CD14-positive monocyte (primary cell): Measurements from ENCODE around the gene IQGAP2. TPM values are rescaled to one million over a fixed set of nuclear protein-coding genes. Genes with fewer than 3 reads are reported as not detected.

Experiments used
- DNase-seq, 3 donors: peaks; one replicate each; pipeline ENCODE4 v3.0.0-alpha.2; 2011 to 2022
- H2AFZ ChIP-seq: 2 replicates; pipeline ENCODE4 v1.6.0; 2012; ENCODE audit warnings: mild to moderate bottlenecking, low read depth, low read length, inconsistent platforms; ENCODE audit not compliant: insufficient read depth, poor library complexity, severe bottlenecking
- H3K27ac ChIP-seq, 2 donors: 1 replicate in 1 of 2; 2 replicates in 1 of 2; pipeline ENCODE4 v1.5.1; 2012 to 2013; ENCODE audit warnings: low read length in 2 of 2, control low read depth in 1 of 2, inconsistent platforms in 1 of 2, low read depth in 1 of 2, mild to moderate bottlenecking in 1 of 2
- H3K27me3 ChIP-seq, 2 donors: one replicate each; pipeline versions ENCODE4 v1.6.0 to v1.6.1; 2011 to 2013; ENCODE audit warnings: low read length in 2 of 2; ENCODE audit not compliant: control insufficient read depth in 2 of 2, insufficient read depth in 2 of 2
- H3K36me3 ChIP-seq, 2 donors: replicated peaks in 1 of 2; 1 replicate in 1 of 2; 2 replicates in 1 of 2; pipeline versions ENCODE4 v1.5.1 to v1.6.1; 2012 to 2013; ENCODE audit warnings: low read length in 2 of 2, control low read depth in 1 of 2, inconsistent platforms in 1 of 2, mild to moderate bottlenecking in 1 of 2; ENCODE audit not compliant: insufficient read depth in 2 of 2, control insufficient read depth in 1 of 2
- H3K4me1 ChIP-seq, 2 donors: 1 replicate in 1 of 2; 2 replicates in 1 of 2; pipeline versions ENCODE4 v1.5.1 to v1.6.1; 2012 to 2013; ENCODE audit warnings: low read length in 2 of 2, control low read depth in 1 of 2, inconsistent platforms in 1 of 2, mild to moderate bottlenecking in 1 of 2, moderate library complexity in 1 of 2; ENCODE audit not compliant: insufficient read depth in 2 of 2, control insufficient read depth in 1 of 2
- H3K4me2 ChIP-seq: replicated peaks from 2 replicates; pipeline ENCODE3; 2012; ENCODE audit warnings: low read length, moderate library complexity, mild to moderate bottlenecking; ENCODE audit not compliant: poor library complexity, severe bottlenecking; ENCODE audit errors: extremely low read depth
- H3K4me3 ChIP-seq, 3 experiments: fragments of 200-600 bp in 1 of 3; sonication (generic) in 1 of 3; replicated peaks in 1 of 3; 1 replicate in 2 of 3; 2 replicates in 1 of 3; pipeline ENCODE4 v1.5.1; 2011 to 2013; ENCODE audit warnings: low read length in 3 of 3, mild to moderate bottlenecking in 3 of 3, control low read depth in 2 of 3, low read depth in 2 of 3, inconsistent platforms in 1 of 3, moderate library complexity in 1 of 3
- H3K79me2 ChIP-seq: 2 replicates; pipeline ENCODE4 v1.6.0; 2012; ENCODE audit warnings: mild to moderate bottlenecking, control low read depth, inconsistent platforms, low read length, moderate library complexity; ENCODE audit not compliant: insufficient read depth
- H3K9ac ChIP-seq: 2 replicates; pipeline ENCODE4 v1.6.0; 2017; ENCODE audit warnings: low read length, mild to moderate bottlenecking; ENCODE audit not compliant: insufficient read depth, poor library complexity, severe bottlenecking
- H3K9me3 ChIP-seq, 2 donors: replicated peaks in 1 of 2; 1 replicate in 1 of 2; 2 replicates in 1 of 2; pipeline versions ENCODE4 v1.5.1 to v1.6.1; 2012 to 2013; ENCODE audit warnings: low read length in 2 of 2, control low read depth in 1 of 2; ENCODE audit not compliant: control insufficient read depth in 1 of 2, insufficient read depth in 1 of 2
- H4K20me1 ChIP-seq: 2 replicates; pipeline ENCODE4 v1.6.0; 2012; ENCODE audit warnings: mild to moderate bottlenecking, low read length, control low read depth, moderate library complexity; ENCODE audit not compliant: insufficient read depth
- H3K27ac Mint-ChIP-seq, 7 donors: one replicate each; pipeline ENCODE4 v1.8.0; 2020; ENCODE audit warnings: mild to moderate bottlenecking in 7 of 7, mixed read lengths in 7 of 7, moderate library complexity in 6 of 7, inconsistent platforms in 2 of 7
- H3K27me3 Mint-ChIP-seq, 3 donors: one replicate each; pipeline ENCODE4 v1.8.0; 2021 to 2022; ENCODE audit warnings: low read depth in 3 of 3, mild to moderate bottlenecking in 3 of 3, mixed read lengths in 3 of 3, moderate library complexity in 3 of 3, inconsistent platforms in 1 of 3
- H3K36me3 Mint-ChIP-seq, 2 donors: one replicate each; pipeline ENCODE4 v1.8.0; 2020; ENCODE audit warnings: mixed read lengths in 2 of 2, inconsistent platforms in 1 of 2, mild to moderate bottlenecking in 1 of 2
- H3K4me1 Mint-ChIP-seq: one replicate; pipeline ENCODE4 v1.8.0; 2020; ENCODE audit warnings: mild to moderate bottlenecking, mixed read lengths
- H3K4me3 Mint-ChIP-seq, 2 donors: one replicate each; pipeline ENCODE4 v1.8.0; 2020; ENCODE audit warnings: mild to moderate bottlenecking in 2 of 2, mixed read lengths in 2 of 2, moderate library complexity in 1 of 2
- H3K9me3 Mint-ChIP-seq, 7 donors: one replicate each; pipeline ENCODE4 v1.8.0; 2020 to 2022; ENCODE audit warnings: mixed read lengths in 7 of 7, mild to moderate bottlenecking in 6 of 7, moderate library complexity in 6 of 7, inconsistent platforms in 2 of 7
- CTCF ChIP-seq: fragments of 200-600 bp; IDR thresholded peaks from one replicate; pipeline ENCODE4 v1.8.0; 2022; ENCODE audit warnings: antibody characterized with exemption, mild to moderate bottlenecking
- WGBS: methylation state at CpG from one replicate; pipeline ENCODE4 v1.1.5; 2013; ENCODE audit warnings: missing lambda C conversion rate; ENCODE audit not compliant: insufficient coverage; 5-methylcytosine and 5-hydroxymethylcytosine counted together
- intact Hi-C, 2 donors: fragments of 100-400 bp; cut with micrococcal nuclease; formaldehyde crosslinking; loops; one replicate each; pipeline versions ENCODE4 v1.15.0 to v1.15.1; 2023
- polyA plus RNA-seq, 3 donors: library from polyadenylated mRNA; depleted of rRNA in 1 of 3; unstranded in 2 of 3; stranded (reverse) in 1 of 3; fragments of 300-500 nt in 2 of 3; fragments of >200 nt in 1 of 3; fragmentation: Illumina TruSeq in 2 of 3; gene quantifications; 1 replicate in 2 of 3; 2 replicates in 1 of 3; pipeline ENCODE4 v1.2.3, GENCODE V29; 2012 to 2021

Gene IQGAP2
- polyA plus RNA-seq, 3 donors = 21.4 to 50.9 (median 35.4) TPM

- 100% methylated on average over 1 of the region's 5 CpGs for WGBS
- Histone ChIP-seq H4K20me1 (no peaks in the 10 kb centered on the region), H2AFZ (no peak overlapping the region), H3K27me3 (no peaks in the 10 kb centered on the region), H3K4me2 (no peak overlapping the region), H3K79me2 (no peaks in the 10 kb centered on the region), H3K36me3 (peaks cover 91 to 100% of the 10 kb centered on the region in 2 donors), H3K9me3 (no peaks in the 10 kb centered on the region), H3K4me1 (no peaks in the 10 kb centered on the region), H3K27ac (no peak overlapping the region), H3K9ac (no peak overlapping the region), H3K4me3 (no peak overlapping the region)
- Mint-ChIP-seq H3K9me3 (no peaks in the 10 kb centered on the region), H3K27me3 (no peaks in the 10 kb centered on the region), H3K36me3 (peaks cover 92 to 95% of the 10 kb centered on the region in 2 donors), H3K4me3 (no peak overlapping the region), H3K4me1 (peaks cover 2% of the 10 kb centered on the region), H3K27ac (no peak overlapping the region)
- intact Hi-C loops = no loop called here
- TF ChIP-seq CTCF = no peak
- DNase-seq = no peak
Measured at GRCh38 chr5:76662521-76662920, 259.4 kb downstream of the IQGAP2 start.

GRCh38 chr5:76663573-76663972 is 260.5 kb downstream of the IQGAP2 start:
- no peak overlapping the region for H3K9ac ChIP-seq
- H4K20me1 ChIP-seq = no peaks in the 10 kb centered on the region
- Mint-ChIP-seq H3K27ac (peak overlapping the region in 1 of 7 donors; percentile 15), H3K27me3 (no peaks in the 10 kb centered on the region), H3K4me3 (no peak overlapping the region), H3K4me1 (peaks cover 2% of the 10 kb centered on the region), H3K9me3 (no peaks in the 10 kb centered on the region), H3K36me3 (peaks cover 90 to 91% of the 10 kb centered on the region in 2 donors)
- H3K4me2 ChIP-seq = no peak overlapping the region
- TF ChIP-seq CTCF = no peak
- no peaks in the 10 kb centered on the region for H3K9me3 ChIP-seq
- no peak overlapping the region for H2AFZ ChIP-seq
- H3K27me3 ChIP-seq = no peaks in the 10 kb centered on the region
- H3K4me3 ChIP-seq = no peak overlapping the region
- H3K4me1 ChIP-seq = no peaks in the 10 kb centered on the region
- H3K79me2 ChIP-seq = no peaks in the 10 kb centered on the region
- WGBS = no CpG with 5 or more reads among the region's 3 CpGs
- intact Hi-C loops = no loop called here
- no peak for DNase-seq
- no peak overlapping the region for H3K27ac ChIP-seq
- peaks cover 89 to 99% of the 10 kb centered on the region in 2 donors for H3K36me3 ChIP-seq
